Tongue (tissue), 2 donors: ENCODE measurements around the gene CCDC187. TPM values are rescaled to one million over a fixed set of nuclear protein-coding genes. Genes with fewer than 3 reads are reported as not detected.
"Not testable (repeated sequence)": the region's sequence is repeated elsewhere in the genome, so short reads cannot be mapped to it uniquely, and the experiment has no call there.

Source experiments
- DNase-seq: peaks from one replicate; pipeline ENCODE4 v3.0.0-alpha.2; 2015
- total RNA-seq: library from RNA; depleted of rRNA; stranded (reverse); fragments of >200 nt; gene quantifications from one replicate; pipeline ENCODE4 v1.2.3, GENCODE V29; 2014

The CCDC187 gene
- total RNA-seq, 1 donor from 2014 or later: 0.51 TPM

GRCh38 chr9:136326761-136327303 is 22.9 kb upstream of the CCDC187 start:
- peak; percentile 18 for DNase-seq

DNA sequence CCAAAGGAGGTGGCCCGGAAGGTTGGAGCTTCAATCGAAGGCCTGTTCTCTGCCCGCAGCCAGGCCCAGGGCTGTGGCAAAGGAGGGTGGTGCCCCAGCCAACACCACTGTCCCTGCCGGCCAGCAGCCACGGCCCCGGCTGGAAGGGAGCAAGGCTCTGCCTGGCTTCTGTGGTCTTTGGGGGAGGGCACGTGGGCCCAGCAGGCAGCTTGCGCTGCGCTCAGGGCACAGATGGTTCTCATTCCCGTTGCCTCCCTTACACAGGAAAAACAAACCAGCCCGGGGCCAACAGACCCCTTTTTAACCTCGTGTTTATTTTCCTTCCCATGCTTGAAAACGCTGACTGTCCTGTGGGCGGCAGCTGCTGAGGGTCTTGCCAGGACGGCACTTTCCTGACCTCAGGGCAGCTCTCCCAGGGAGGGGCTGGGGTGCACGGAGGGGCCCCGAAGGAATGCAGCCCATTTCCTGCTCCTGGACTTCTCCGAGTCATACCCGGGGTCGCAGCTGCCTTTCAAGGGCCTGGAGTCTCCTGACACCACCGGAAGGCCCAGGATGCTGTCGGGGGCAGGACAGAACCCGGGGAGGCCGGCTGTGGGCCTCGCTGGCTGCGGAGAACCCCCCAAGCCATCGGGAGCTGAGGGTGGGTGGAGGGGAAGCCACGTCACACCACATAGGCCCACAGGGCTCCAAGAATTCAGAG is 22.3 kb upstream of the CCDC187 start:
- DNase-seq: peak; percentile 81

DNA sequence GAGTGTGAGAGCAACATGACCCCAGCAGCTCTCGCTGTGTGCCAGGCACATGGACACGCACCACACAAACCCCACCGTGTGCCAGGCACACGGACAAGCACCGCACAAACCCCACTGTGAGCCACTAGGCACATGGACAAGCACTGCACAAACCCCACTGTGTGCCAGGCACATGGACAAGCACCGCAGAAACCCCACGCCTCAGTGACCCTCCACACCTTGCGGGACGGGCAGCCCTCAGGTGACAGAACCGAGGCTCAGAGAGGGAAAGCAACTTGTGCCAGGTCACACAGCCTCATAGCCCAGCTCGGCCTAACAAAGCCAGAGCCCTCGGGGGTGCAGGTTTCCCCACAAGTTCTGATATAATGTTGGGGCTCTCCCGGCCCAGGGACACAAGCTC is 21.5 kb upstream of the CCDC187 start:
- DNase-seq: no peak

GRCh38 chr9:136324501-136325300 is 20.8 kb upstream of the CCDC187 start:
- peak; percentile 42 for DNase-seq

- peak; percentile 63 for DNase-seq
Observed at GRCh38 chr9:136323371-136323789, 19.5 kb upstream of the CCDC187 start.

- DNase-seq: no peak
Observed at GRCh38 chr9:136322756-136323330, 18.9 kb upstream of the CCDC187 start.

GRCh38 chr9:136321561-136321960 is 17.7 kb upstream of the CCDC187 start:
- no peak for DNase-seq

DNA sequence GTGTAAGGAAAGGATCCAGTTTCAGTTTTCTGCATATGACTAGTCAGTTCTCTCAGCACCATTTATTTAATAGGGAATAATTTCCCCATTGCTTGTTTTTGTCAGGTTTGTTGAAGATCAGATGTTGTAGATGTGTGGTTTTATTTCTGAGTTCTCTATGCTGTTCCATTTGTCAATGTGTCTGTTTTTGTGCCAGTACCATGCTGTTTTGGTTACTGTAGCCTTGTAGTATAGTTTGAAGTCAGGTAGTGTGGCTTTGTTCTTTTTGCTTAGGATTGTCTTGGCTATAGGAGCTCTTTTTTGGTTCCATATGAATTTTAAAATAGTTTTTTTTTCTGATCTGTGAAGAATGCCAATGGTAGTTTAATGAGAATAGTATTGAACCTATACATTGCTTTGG is 17.1 kb upstream of the CCDC187 start:
- not testable (repeated sequence) for DNase-seq

DNA sequence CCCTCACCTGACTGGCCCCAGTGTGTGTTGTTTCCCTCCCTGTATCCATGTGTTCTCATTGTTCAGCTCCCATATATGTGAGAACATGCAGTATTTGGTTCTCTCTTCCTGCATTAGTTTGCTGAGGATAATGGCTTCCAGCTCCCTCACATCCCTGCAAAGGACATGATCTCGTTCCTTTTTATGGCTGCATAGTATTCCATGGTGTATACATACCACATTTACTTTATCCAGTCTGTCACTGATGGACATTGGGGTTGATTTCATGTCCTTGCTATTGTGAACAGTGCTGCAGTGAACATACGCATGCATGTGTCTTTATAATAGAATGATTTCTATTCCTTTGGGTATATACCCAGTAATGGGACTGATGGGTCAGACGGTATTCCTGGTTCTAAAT is 16.1 kb upstream of the CCDC187 start:
- not testable (repeated sequence) for DNase-seq

- not testable (repeated sequence) for DNase-seq
Observed at GRCh38 chr9:136319244-136319643, 15.3 kb upstream of the CCDC187 start.

- DNase-seq: no peak
Observed at GRCh38 chr9:136318776-136319241, 14.9 kb upstream of the CCDC187 start.

DNA sequence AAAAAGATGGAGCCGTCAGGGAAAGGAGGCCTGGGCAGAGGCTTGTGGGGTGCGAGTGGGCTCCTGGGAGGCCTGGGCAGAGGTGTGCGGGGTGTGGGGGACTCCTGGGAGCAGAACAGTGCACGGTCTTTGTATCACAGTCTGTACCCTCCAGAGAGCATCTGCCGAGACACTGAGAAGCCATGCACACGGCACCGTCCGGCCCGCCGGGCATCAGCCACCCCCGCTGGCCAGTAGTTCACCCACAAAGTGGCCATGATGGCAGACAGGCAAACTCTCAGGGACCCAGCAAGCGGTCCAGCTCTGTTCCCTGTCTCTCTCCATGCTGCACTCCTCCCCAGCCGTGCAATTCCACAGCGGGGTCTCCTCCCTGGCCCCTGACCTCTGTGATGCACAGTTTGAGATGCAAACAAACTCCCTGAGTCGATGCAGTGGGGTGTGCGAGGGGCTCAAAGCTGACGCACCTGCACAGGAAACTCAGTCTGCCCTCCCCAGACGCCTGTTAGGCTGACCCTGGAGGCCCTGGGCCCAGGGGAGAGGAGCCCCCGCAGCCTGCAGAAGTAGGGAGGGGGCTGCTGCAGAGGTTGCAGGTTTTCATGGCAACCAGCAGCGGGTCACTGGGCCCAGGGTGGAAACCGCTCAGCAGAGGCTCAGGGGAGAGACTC is 14.3 kb upstream of the CCDC187 start:
- DNase-seq: no peak

GRCh38 chr9:136317695-136318094 is 13.8 kb upstream of the CCDC187 start:
- DNase-seq: no peak

DNA sequence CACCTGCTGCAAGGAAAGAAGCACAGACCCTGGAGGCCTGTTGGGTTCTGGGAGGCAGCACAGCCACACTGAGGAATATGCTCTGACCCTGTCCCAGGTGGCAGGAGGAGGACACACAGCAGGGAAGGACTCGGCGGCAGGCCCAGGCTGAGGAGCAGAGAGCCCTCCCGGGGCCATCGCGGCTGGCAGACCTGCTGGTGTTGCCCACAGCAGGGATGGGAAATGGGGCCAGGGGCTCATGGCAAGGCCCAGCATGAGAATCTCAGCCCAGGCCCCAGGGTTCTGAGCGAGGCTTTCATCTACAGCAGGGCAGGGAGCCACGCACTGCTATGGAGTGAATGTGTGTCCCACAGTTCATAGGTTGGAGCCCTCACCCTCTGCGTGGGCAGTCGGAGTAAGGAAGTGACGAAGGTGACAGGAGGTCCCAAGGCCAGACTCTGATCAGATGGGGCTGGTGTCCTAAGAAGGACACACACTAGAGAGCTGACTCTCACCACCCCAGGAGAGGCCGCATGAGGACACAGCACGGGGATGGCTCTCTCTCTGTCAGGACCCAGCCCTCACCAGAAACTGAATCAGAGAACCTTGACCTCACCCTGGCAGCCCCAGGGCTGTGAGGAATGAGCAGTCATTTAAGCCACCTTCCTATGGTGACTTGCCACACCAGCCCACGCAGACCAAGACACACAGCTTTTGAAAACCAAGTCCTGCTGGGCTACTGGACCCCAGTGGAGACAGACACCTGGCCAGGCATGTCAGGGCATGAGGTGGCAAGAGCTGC is 13.2 kb upstream of the CCDC187 start:
- no peak for DNase-seq

GRCh38 chr9:136316271-136316751 is 12.4 kb upstream of the CCDC187 start:
- no peak for DNase-seq

- no peak for DNase-seq
Observed at GRCh38 chr9:136314944-136315343, 11.1 kb upstream of the CCDC187 start.

DNA sequence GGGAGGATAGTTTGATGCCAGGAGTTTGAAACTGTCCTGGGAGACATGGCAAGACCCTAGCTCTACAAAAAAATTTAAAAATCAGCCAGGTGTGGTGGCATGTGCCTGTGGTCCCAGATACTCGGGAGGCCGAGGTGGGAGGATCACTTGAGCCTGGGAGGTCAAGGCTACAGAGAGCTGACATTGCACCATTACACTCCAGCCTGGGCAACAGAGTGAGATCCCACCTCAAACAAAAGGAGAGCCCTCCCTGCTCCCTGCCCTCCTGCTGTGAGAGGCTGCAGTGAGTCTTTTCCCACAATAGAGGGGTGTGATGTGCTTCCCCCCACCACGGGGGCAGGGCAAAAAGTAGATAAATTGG is 10.1 kb upstream of the CCDC187 start:
- DNase-seq: no peak

- DNase-seq: no peak
Observed at GRCh38 chr9:136313111-136314055, 9.5 kb upstream of the CCDC187 start.

GRCh38 chr9:136312436-136312835 is 8.5 kb upstream of the CCDC187 start:
- peak; percentile 61 for DNase-seq

GRCh38 chr9:136312009-136312375 is 8.1 kb upstream of the CCDC187 start:
- DNase-seq: no peak
